Activated CD8-positive, alpha-beta T cell treated with anti-CD3 and anti-CD28 coated beads, Interleukin-2, amount 10 ng/mL, durations not matched to agents 7 days and 5 days (primary cell): ENCODE data around the gene CCDC81. TPM values are rescaled to one million over a fixed set of nuclear protein-coding genes. Genes with fewer than 3 reads are reported as not detected.

Experiments
- ATAC-seq: fragments of 150-1000 bp; cut with Tn5 transposase; one replicate; pipeline ENCODE4 v1.10.0; 2021; ENCODE audit warnings: moderate library complexity
- CTCF ChIA-PET: fragments of 350-600 bp; sonication (Branson Sonifier 250); formaldehyde crosslinking; loops from one replicate; lab custom pipeline; 2021; ENCODE audit warnings: antibody characterized with exemption; lab: Charles Lee
- POLR2A ChIA-PET: fragments of 350-600 bp; sonication (Branson Sonifier 250); formaldehyde crosslinking; loops from one replicate; lab custom pipeline; 2021; ENCODE audit warnings: antibody characterized with exemption; lab: Charles Lee
- DNase-seq: peaks from one replicate; pipeline ENCODE4 v3.0.0-alpha.2; 2020
- H3K27ac Mint-ChIP-seq: one replicate; pipeline ENCODE4 v1.8.0; 2021; ENCODE audit warnings: mild to moderate bottlenecking, mixed read lengths
- H3K27me3 Mint-ChIP-seq: one replicate; pipeline ENCODE4 v1.8.0; 2021; ENCODE audit warnings: low read depth, mixed read lengths
- H3K36me3 Mint-ChIP-seq: one replicate; pipeline ENCODE4 v1.8.0; 2021; ENCODE audit warnings: low read depth, mixed read lengths
- H3K4me1 Mint-ChIP-seq: one replicate; pipeline ENCODE4 v1.8.0; 2021; ENCODE audit warnings: low read depth, mixed read lengths
- H3K4me3 Mint-ChIP-seq: one replicate; pipeline ENCODE4 v1.8.0; 2021; ENCODE audit warnings: mild to moderate bottlenecking, mixed read lengths
- H3K9me3 Mint-ChIP-seq: one replicate; pipeline ENCODE4 v1.8.0; 2022; ENCODE audit warnings: mixed read lengths; ENCODE audit not compliant: insufficient read depth
- total RNA-seq, 2 experiments: library from RNA; stranded (reverse); gene quantifications; one replicate each; pipeline ENCODE4 v1.2.3, GENCODE V29; 2021

CCDC81 gene
- total RNA-seq, 2 experiments from 2014 or later, result 0.42 to 0.66 TPM

DNA sequence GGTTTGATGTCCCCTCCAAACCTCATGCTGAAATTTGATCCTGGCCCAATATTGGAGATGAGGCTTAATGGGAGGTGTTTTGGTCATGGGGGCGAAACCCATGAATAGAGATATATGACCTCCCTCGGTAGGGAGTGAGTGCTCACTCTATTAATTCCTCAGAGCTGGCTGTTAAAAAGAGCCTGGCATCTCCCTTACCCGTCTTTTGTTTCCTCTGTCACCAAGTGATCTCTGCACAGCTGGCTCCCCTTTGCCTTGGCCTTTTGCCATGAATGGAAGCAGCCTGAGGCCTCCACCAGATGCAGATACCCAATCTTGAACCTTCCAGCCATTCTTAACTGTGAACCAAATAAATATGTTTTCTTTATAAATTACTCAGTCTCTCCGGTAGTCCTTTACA, 4.5 kb upstream of the CCDC81 start:
- Mint-ChIP-seq H3K36me3 (no peaks in the 10 kb centered on the region), H3K4me3 (no peak overlapping the region), H3K27me3 (peaks cover 6% of the 10 kb centered on the region), H3K9me3 (peaks cover 9% of the 10 kb centered on the region), H3K27ac (no peak overlapping the region), H3K4me1 (peaks cover 9% of the 10 kb centered on the region)
- ATAC-seq, result no peak
- CTCF ChIA-PET, result no interaction called here
- POLR2A ChIA-PET, result no interaction called here
- no peak for DNase-seq

DNA sequence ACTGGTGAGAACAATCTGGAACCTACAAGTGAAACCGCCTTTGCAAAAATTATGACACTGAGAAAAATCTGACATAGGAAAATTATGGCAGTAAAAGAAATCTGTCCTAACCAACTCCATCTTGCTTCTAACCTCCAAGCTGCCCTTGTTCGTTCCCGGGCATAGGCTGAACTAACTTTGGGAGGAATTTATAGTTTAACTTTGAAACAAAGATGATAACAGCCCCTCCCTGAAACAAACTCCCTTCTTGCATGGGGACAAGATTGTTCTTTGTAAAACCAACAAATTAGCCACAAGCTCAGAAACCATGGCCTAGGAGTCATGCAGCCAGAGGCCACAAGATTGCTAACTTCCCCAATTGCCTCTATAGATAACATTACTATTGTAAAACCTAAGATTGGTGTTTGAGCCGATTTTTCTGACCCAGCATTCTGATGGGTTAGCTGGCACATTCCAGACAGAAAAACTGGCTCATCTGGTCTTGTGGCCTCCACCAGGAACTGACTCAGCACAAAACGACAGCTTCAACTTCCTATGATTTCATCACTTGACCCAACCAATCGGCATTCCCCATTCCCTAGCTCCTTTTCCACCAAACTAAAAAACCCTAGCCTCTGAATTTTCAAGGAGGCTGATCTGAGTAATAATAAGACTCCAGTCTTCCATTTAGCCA, 3.6 kb upstream of the CCDC81 start:
- peaks cover 9% of the 10 kb centered on the region for H3K4me1 Mint-ChIP-seq
- no peak for DNase-seq
- no peaks in the 10 kb centered on the region for H3K36me3 Mint-ChIP-seq
- H3K27me3 Mint-ChIP-seq, result peaks cover 6% of the 10 kb centered on the region
- H3K27ac Mint-ChIP-seq, result no peak overlapping the region
- no peak for ATAC-seq
- CTCF ChIA-PET, result no interaction called here
- H3K4me3 Mint-ChIP-seq, result no peak overlapping the region
- POLR2A ChIA-PET, result no interaction called here
- peaks cover 9% of the 10 kb centered on the region for H3K9me3 Mint-ChIP-seq

DNA sequence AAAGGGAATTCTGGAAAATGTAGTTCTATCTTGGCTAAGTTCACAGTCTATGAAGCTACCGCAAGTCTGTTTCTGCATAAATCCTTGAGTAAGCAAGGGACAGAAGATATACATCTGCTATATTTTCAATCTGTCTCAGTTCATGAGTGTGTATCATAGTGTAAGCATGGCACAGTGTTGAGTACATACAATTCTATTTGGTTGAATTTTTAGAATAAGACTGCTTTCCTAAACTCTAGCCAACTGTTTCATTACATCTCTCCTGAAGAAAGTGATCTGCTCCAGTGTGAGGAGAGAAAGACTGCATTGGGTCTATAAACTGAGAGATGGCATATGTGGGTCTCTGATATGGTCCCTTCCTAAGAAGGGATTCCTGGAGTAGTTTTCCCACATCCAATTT, 2.6 kb upstream of the CCDC81 start:
- ChIA-PET POLR2A (no interaction called here), CTCF (no interaction called here)
- Mint-ChIP-seq H3K36me3 (no peaks in the 10 kb centered on the region), H3K27ac (no peak overlapping the region), H3K4me1 (peaks cover 9% of the 10 kb centered on the region), H3K4me3 (no peak overlapping the region), H3K27me3 (peaks cover 9% of the 10 kb centered on the region), H3K9me3 (peaks cover 9% of the 10 kb centered on the region)
- DNase-seq (no peak), ATAC-seq (no peak)

DNA sequence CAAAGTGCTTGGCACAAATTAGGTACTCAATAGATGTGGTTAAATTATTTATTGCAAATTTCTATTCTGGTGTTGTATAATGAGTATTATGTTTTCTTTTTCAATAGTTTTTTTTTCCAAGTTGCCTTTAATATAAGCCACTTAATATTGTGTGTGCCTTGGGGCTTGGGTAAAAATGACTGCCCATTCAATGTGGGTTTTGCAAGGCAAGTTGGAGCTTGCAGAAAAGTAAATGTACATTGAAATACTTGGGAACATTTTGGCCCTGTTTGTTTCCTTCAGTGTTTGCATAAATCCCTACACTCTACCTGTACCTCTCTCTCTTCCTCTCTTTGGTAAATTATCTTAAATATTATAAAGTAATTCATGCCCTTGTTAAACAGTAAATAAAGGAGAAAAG, 2.1 kb upstream of the CCDC81 start:
- H3K27ac Mint-ChIP-seq, result no peak overlapping the region
- peaks cover 11% of the 10 kb centered on the region for H3K27me3 Mint-ChIP-seq
- CTCF ChIA-PET, result no interaction called here
- H3K36me3 Mint-ChIP-seq, result no peaks in the 10 kb centered on the region
- POLR2A ChIA-PET, result no interaction called here
- H3K4me3 Mint-ChIP-seq, result no peak overlapping the region
- peaks cover 9% of the 10 kb centered on the region for H3K4me1 Mint-ChIP-seq
- DNase-seq, result no peak
- no peak for ATAC-seq
- peaks cover 9% of the 10 kb centered on the region for H3K9me3 Mint-ChIP-seq

DNA sequence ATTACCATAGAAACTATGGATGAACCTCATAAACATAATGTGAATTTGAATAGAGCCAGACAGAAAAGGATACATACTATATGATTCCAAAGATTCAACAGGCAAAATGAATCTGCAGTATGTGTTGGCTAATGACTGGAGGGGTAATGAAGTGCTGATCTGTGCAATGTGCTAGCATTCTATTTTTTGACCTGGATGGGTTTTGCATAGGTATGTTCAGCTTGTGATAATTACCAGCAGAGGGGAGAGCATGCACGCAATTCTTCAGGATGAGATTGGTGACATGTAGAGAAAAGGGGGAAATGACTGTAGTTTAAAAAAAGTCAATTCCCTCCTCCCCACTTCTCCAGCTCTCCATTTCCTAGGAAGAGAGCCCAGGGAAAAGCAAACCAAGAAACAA, 618 bp upstream of the CCDC81 start:
- CTCF ChIA-PET, result interaction anchor here (1.4 kb wide), 1 partner anchor 12 kb away, joined by 3 read pairs; no protein-coding TSS in a partner anchor

DNA sequence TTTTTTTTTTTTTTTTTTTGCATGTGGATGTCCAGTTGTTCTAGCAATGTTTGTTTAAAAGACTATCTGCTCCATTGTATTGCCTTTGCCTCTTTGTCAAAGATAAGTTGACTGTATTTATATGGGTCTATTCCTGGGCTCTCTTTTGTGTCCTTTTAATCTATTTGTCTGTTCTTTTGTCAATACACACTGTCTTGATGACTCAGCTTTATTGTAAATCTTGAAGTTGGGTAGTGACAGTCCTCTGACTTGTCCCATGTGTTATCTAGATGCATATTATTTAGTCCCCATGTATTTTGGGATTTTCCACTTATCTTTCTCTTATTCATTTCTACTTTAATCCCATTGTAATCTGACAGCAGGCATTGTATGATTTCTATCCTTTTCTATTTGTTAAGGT, 3.3 kb downstream of the CCDC81 start:
- ATAC-seq, result no peak
- H3K36me3 Mint-ChIP-seq, result no peaks in the 10 kb centered on the region
- no peaks in the 10 kb centered on the region for H3K4me1 Mint-ChIP-seq
- ChIA-PET POLR2A (no interaction called here), CTCF (no interaction called here)
- no peak overlapping the region for H3K4me3 Mint-ChIP-seq
- H3K9me3 Mint-ChIP-seq, result no peaks in the 10 kb centered on the region
- H3K27me3 Mint-ChIP-seq, result peaks cover 11% of the 10 kb centered on the region
- DNase-seq, result no peak
- H3K27ac Mint-ChIP-seq, result no peak overlapping the region

More for the DNA sequence above, 618 bp upstream of the CCDC81 start:
- POLR2A ChIA-PET, result no interaction called here
- ATAC-seq, result no peak
- Mint-ChIP-seq H3K36me3 (no peaks in the 10 kb centered on the region), H3K27me3 (peaks cover 11% of the 10 kb centered on the region), H3K27ac (no peak overlapping the region), H3K4me1 (peaks cover 9% of the 10 kb centered on the region), H3K9me3 (peaks cover 9% of the 10 kb centered on the region), H3K4me3 (no peak overlapping the region)
- no peak for DNase-seq

DNA sequence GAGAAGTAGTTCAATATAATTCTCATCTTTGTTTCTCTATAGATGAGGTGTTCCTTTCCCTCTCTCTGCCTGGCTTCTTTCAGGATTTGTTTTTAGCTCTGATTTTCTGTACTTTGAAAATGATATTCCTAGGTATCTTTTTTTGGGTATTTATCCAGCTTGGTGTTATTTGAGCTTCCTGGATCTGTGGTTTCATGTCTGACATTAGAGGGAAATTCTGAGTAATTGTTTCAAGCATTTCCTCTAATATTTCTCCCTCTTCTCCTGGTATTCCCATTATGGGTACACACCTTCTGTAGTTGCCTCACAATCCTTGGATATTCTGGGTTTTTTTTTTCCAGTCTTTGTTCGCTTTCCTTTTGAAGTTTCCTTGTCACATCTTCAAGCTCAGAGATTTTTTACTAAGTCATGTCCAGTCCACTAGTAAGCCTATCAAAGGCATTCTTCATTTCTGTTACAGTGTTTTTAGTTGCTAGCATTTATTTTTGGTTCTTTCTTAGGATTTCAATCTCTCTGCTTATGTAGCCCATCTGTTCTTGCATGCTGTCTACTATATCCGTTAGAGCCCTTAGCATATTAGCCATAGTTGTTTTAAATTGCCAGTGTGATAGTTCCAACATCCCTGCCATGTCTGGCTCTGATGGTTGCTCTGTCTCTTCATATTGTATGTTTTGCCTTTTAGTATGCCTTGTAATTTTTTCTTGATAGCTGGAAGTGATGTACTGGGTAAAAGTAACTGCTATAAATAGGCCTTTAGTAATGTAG, 5.8 kb downstream of the CCDC81 start:
- H3K9me3 Mint-ChIP-seq, result no peaks in the 10 kb centered on the region
- ChIA-PET POLR2A (no interaction called here), CTCF (no interaction called here)
- H3K27me3 Mint-ChIP-seq, result peaks cover 6% of the 10 kb centered on the region
- no peaks in the 10 kb centered on the region for H3K36me3 Mint-ChIP-seq
- no peak for DNase-seq
- no peak for ATAC-seq
- no peaks in the 10 kb centered on the region for H3K4me1 Mint-ChIP-seq
- H3K27ac Mint-ChIP-seq, result no peak overlapping the region
- H3K4me3 Mint-ChIP-seq, result no peak overlapping the region

DNA sequence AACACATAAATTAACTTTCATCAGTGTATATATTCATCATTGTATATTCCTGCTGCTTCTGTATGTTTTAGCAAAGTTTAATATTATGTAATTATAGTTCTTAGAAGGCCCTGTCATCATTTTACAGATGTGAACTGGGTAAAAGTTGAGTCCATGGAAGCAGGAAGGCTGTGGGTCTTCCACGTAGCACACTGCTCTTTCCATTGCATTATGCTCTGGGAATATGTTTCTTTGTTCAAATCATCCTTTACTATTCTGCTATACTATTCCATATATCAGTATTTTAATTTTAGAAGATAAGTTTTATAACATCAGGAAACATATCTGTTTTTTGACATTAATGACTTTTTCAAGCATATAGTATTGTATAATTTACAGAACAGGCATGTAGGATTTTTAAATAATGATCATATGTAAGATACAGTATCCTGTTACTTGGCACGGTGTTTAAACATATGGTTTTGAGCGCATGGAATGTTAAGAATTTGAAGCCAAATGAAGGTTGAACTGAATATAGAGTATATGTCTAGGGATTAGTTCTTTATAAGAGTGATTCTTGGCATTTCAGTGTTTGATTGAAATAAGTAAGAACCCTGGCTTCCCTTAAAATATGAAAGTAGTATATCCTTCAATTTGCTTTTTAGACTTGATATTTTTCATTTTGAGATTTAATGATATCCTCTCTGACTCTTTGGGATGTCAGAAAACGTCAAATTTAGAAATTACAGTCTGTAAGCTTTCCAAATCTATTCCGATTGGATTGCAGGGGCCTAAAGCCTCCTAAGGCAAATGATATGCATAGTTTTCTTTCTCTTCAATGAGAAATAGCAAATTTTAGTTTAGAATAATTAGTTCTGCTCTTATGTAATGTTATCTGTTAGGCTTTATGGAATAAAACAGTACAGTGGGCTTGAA, 8.6 kb downstream of the CCDC81 start:
- DNase-seq (no peak), ATAC-seq (no peak)
- CTCF ChIA-PET, result no interaction called here
- no peak overlapping the region for H3K4me3 Mint-ChIP-seq
- POLR2A ChIA-PET, result no interaction called here
- no peaks in the 10 kb centered on the region for H3K9me3 Mint-ChIP-seq
- H3K27ac Mint-ChIP-seq, result no peak overlapping the region
- H3K4me1 Mint-ChIP-seq, result no peaks in the 10 kb centered on the region
- no peaks in the 10 kb centered on the region for H3K27me3 Mint-ChIP-seq
- H3K36me3 Mint-ChIP-seq, result no peaks in the 10 kb centered on the region

DNA sequence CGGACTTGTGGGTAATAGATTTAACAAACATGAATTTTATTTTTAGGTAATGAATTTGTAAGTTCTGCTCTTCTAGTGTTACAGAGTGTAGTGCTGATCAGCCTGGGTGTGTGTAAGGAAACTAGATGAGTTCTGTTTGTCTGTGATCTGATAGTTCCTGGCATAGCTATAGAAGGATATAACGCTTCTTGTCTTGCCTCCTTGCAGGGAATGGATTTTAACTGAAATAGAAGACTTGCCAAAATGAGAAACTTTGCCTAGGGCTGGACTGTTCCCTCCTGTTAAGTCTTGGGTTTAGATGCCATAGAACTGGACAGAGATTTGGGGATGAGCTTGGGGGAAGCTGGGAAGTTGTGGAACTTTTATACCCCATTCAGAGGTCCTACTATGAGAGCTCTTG, 11.6 kb downstream of the CCDC81 start:
- ChIA-PET POLR2A (no interaction called here), CTCF (no interaction called here)
- ATAC-seq, result no peak

DNA sequence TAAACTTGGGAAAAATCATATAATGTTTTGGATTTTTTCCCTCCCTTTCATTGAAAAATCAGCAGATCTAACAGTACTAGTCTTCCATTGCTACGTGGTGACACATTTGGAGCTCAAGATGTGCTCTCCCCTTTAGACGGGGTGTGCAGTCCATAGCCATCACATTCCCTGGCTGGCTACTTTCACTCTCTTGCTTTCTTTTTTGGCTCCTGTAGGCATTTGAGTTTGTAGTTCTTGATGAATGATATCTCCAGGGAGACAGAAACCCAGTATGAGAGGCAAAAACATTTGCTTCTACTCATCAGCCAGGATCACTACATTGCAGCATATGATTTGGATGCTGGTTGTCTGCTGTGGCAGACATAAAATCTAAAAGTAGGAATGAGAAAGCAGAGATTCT, 12.1 kb downstream of the CCDC81 start:
- ChIA-PET POLR2A (no interaction called here), CTCF (no interaction called here)
- Mint-ChIP-seq H3K27ac (no peak overlapping the region), H3K36me3 (no peaks in the 10 kb centered on the region), H3K9me3 (no peaks in the 10 kb centered on the region), H3K27me3 (no peaks in the 10 kb centered on the region), H3K4me3 (no peak overlapping the region), H3K4me1 (no peaks in the 10 kb centered on the region)
- no peak for ATAC-seq
- DNase-seq, result no peak

More for the DNA sequence above, 11.6 kb downstream of the CCDC81 start:
- Mint-ChIP-seq H3K36me3 (no peaks in the 10 kb centered on the region), H3K27ac (no peak overlapping the region), H3K27me3 (no peaks in the 10 kb centered on the region), H3K4me3 (no peak overlapping the region), H3K4me1 (no peaks in the 10 kb centered on the region), H3K9me3 (no peaks in the 10 kb centered on the region)
- DNase-seq, result no peak

DNA sequence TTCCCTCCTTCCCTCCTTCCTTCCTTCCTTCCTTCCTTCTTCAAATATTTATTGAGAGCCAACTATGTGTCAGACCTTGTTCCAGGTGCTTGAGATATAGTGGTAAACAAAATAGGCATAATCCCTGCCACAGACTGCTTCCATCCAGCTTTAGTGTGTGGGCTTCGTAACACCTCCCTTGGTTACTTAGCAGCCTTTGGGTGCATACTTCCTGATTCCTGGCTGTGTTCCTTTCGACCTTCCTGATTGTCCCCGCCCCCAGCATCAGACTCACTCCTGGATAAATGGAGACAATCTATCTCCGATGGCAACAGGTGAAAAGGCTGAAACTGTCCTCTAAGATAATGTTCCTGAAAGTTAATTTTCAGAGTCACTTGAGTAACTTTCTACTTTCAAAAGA, 13.5 kb downstream of the CCDC81 start:
- ChIA-PET POLR2A (no interaction called here), CTCF (interaction anchor here (1.7 kb wide), 1 partner anchor 533 kb away, joined by 3 read pairs; the partner anchor contains the start of gene CCDC83)
- no peak overlapping the region for H3K27ac Mint-ChIP-seq

DNA sequence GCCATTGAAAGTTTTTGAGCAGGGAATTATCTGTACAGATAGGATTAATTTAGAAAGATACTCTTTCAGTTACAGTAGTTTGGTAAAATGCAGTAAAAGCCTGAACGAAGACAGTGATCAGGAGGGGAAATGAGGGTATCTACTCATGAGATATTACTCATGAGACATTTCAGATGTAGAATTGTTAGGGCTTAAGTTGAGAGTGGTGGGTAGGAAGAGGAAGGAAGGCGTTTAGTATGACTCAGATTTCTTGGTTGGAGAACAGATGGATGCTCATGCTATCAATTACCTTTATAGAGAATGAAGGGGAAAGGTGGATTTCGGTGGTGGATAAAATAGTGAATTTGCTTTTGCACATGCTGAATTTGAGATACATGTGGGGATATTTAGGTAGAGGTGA, 15.8 kb downstream of the CCDC81 start:
- ATAC-seq, result no peak
- no peak overlapping the region for H3K27ac Mint-ChIP-seq

More for the DNA sequence above, 13.5 kb downstream of the CCDC81 start:
- Mint-ChIP-seq H3K36me3 (no peaks in the 10 kb centered on the region), H3K4me1 (no peaks in the 10 kb centered on the region), H3K4me3 (no peak overlapping the region), H3K9me3 (no peaks in the 10 kb centered on the region), H3K27me3 (no peaks in the 10 kb centered on the region)
- ATAC-seq (no peak), DNase-seq (no peak)

More for the DNA sequence above, 15.8 kb downstream of the CCDC81 start:
- DNase-seq, result no peak
- no peaks in the 10 kb centered on the region for H3K4me1 Mint-ChIP-seq
- H3K27me3 Mint-ChIP-seq, result no peaks in the 10 kb centered on the region
- no peaks in the 10 kb centered on the region for H3K9me3 Mint-ChIP-seq
- POLR2A ChIA-PET, result no interaction called here
- no peak overlapping the region for H3K4me3 Mint-ChIP-seq
- H3K36me3 Mint-ChIP-seq, result no peaks in the 10 kb centered on the region
- CTCF ChIA-PET, result no interaction called here
